GOT3 (cell line): ENCODE results near the gene MSTO1.
"Not testable (repeated sequence)": the region's sequence is repeated elsewhere in the genome, so short reads cannot be mapped to it uniquely, and the experiment has no call there.

Source experiments
- DNase-seq: peaks from one replicate; lab custom pipeline; 2025; ENCODE audit warnings: mixed read lengths; lab: John Stamatoyannopoulos, UW

MSTO1 gene

GRCh38 chr1:155613226-155613625, 3.2 kb downstream of the MSTO1 start:
- DNase-seq = not testable (repeated sequence)

DNA sequence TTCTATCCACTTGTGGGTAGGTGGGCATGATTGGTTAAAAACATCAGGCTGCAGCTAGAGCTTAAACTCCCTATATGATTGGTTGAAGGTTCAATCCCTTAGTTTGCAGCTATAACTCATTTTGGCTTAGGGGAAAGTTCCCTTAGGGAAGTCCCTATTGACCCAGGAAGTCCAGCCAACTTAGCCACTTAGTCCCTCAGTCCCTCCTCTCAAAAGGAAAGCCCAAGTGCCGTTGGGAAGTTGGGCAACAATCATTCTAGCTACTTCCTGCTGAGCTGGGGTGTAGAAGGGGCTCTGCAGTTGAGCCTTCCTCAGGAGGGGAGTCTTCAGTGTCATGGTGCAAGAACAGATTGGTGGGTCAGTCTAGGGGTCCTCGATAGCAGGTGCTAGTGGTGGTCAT, 12.2 kb downstream of the MSTO1 start:
- DNase-seq = no peak

- DNase-seq = no peak
Observed at GRCh38 chr1:155623357-155623756, 13.3 kb downstream of the MSTO1 start.

- not testable (repeated sequence) for DNase-seq
Observed at GRCh38 chr1:155626428-155626827, 16.4 kb downstream of the MSTO1 start.

- no peak for DNase-seq
Observed at GRCh38 chr1:155636397-155637153, 26.6 kb downstream of the MSTO1 start.

GRCh38 chr1:155640367-155640766, 30.3 kb downstream of the MSTO1 start:
- DNase-seq = no peak

GRCh38 chr1:155642559-155643180, 32.7 kb downstream of the MSTO1 start:
- not testable (repeated sequence) for DNase-seq

- no peak for DNase-seq
Observed at GRCh38 chr1:155643230-155643629, 33.2 kb downstream of the MSTO1 start.

- no peak for DNase-seq
Observed at GRCh38 chr1:155645034-155645598, 35.1 kb downstream of the MSTO1 start.

GRCh38 chr1:155645648-155646047, 35.6 kb downstream of the MSTO1 start:
- no peak for DNase-seq

GRCh38 chr1:155646307-155646706, 36.3 kb downstream of the MSTO1 start:
- no peak for DNase-seq

DNA sequence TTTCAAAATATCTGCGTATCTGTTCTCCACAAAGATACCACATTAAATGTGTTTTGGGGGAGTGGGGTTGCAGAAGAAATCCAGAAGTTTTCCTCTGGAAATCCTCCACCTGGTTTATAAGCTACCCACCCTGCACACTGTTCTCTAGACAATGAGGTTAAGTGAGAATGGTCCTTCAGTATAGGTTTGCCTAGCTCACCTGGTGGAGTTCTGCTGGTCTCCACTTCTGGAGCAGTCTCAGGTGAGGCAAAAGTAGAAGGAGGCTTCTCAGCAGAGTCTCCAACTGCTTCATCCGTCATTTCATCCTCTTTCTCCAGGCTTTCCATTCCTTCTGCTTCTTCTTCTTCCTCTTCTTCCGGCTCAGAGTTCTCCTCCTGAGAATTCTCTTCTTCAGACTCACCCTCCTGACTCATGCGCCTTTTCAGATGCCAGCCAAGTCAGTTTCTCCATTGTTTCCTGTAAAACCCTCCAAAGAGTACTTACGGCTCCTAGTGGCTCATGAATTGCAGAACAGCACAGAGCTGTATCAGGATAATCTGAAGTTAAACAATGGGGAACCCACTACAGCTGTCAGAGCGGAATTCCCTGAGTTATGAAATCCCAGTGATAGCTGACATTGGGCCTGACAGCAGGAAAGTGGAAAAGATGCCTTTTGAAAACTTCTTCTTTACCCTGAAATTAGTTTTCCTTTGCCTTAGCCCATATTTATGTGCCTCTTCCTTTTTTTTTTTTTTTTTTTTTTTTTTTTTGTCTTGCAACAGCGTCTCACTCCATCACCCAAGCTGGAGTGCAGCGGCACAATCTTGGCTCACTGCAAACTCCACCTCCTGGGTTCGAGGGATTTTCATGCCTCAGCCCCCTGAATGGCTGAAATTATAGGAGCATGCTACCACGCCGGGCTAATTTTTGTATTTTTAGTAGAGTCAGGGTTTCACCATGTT, 38.5 kb downstream of the MSTO1 start:
- DNase-seq = peak; percentile 38

GRCh38 chr1:155649676-155650075, 39.7 kb downstream of the MSTO1 start:
- no peak for DNase-seq

GRCh38 chr1:155650231-155650757, 40.3 kb downstream of the MSTO1 start:
- no peak for DNase-seq

DNA sequence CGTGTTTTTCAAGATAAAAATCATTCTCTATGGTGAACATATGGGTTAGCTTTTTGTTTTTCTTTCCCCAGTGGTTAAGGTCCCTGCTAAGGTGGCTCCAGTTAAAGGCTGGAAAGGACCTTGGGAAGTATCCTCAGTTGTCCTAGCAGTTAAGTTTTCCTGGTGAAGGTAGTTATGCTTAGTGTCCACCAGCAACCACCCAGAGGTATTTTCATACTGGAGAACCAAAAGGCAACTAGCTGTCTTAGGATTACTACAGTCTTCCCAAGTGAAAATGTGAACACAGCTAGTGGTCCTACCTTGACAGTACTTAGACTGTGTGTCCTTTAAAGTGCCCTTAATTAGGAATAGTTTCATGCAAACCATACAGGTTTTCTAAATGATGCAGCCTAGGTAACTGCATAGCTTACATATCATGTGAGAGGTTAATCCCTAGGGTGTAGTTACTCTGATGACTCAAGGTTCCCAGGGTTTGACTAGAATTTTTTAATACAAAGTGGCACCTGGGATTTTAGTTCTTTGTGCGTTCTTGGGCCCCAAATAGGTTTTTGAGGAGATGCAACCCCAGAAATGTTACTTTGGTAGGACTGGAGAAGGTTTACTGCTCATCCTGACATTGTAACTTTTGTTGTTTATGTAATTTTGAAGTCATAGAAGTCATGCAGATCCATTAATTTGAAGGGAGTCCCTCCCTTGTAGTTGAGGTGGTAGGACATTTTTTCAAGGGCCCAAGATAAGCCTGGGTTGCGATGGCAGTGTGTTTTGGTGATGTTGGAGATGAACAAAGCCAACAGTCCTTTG, 42.0 kb downstream of the MSTO1 start:
- no peak for DNase-seq

GRCh38 chr1:155652951-155653350, 42.9 kb downstream of the MSTO1 start:
- DNase-seq = no peak

DNA sequence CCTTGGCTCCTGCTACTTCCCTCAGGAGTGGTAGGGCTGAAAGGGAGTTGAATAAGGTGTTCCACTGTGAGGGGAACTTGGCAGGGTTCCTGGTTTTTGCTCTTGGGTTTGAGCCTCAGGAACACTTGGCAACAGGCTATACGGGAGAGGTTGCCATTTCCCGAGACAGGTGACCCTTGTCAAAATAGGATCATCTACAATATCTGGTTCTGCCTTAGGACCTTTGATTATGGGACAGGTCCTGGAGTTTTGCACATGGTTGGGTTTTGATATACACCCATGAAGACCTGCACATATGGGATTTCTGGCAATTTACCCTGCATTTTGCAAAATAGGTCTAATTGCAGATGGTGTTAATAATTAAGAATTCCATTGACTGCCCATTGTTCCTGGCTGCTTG, 47.4 kb downstream of the MSTO1 start:
- no peak for DNase-seq

GRCh38 chr1:155661239-155661638, 51.2 kb downstream of the MSTO1 start:
- DNase-seq = not testable (repeated sequence)
